Umbilical cord (tissue), 2 donors: ENCODE measurements around the gene CSMD2. TPM values are rescaled to one million over a fixed set of nuclear protein-coding genes. Genes with fewer than 3 reads are reported as not detected.
"Not testable (repeated sequence)": the region's sequence is repeated elsewhere in the genome, so short reads cannot be mapped to it uniquely, and the experiment has no call there.

Source experiments
- DNase-seq: peaks from one replicate; pipeline ENCODE4 v3.0.0-alpha.2; 2015; ENCODE audit warnings: low spot score
- total RNA-seq: library from RNA; depleted of rRNA; stranded (reverse); fragments of >200 nt; gene quantifications from one replicate; pipeline ENCODE4 v1.2.3, GENCODE V29; 2014; ENCODE audit warnings: low replicate concordance; ENCODE audit not compliant: insufficient read depth

The CSMD2 gene
- total RNA-seq, 1 donor from 2014 or later: 10.1 TPM

GRCh38 chr1:34113362-34113761 is 51.7 kb downstream of the CSMD2 start:
- no peak for DNase-seq

GRCh38 chr1:34108711-34109110 is 56.3 kb downstream of the CSMD2 start:
- no peak for DNase-seq

DNA sequence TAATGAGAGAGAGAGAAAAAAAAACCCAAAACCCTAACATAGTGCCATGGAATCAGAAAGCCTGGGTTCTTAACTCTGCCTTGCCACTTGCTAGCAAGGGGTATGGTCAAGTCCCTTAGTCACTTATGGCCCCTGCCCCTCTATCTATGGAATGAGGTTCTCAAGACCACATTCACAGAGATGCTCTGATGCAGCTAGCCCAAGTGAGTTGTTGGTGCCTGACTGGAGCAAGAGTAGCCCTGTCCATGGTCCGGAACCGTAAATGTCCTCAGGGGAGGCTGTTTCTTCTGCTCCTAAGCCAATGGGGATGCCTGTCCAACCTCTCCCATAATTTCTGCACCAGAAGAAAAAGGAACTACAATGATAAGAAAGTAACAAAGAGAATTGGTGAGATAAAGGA is 56.8 kb downstream of the CSMD2 start:
- DNase-seq: no peak

- DNase-seq: no peak
These were observed 63.9 kb downstream of the CSMD2 start for GRCh38 chr1:34101151-34101550.

- no peak for DNase-seq
These were observed 64.7 kb downstream of the CSMD2 start for GRCh38 chr1:34100332-34100731.

GRCh38 chr1:34092399-34092798 is 72.6 kb downstream of the CSMD2 start:
- not testable (repeated sequence) for DNase-seq

- no peak for DNase-seq
These were observed 75.3 kb downstream of the CSMD2 start for GRCh38 chr1:34089731-34090130.

GRCh38 chr1:34087986-34088385 is 77.0 kb downstream of the CSMD2 start:
- DNase-seq: no peak

DNA sequence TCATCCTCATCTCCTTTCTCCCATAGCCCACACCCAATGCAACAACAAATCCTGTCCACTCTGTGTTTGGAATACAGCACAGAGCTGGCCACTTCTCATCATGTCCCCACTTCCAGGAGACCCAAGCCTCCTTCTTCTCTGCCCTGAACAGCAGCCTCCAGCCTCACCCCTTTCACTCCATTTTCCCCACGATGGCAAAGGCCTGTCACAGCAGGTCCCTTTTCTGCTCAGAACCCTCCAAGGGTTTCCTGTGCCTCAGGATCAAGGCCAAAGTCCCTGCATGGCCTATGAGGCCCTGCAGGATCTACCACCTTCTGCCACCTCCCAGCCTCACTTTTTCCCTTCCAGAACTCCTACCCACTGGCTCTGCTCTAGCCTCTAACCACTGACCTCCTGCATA is 78.5 kb downstream of the CSMD2 start:
- DNase-seq: no peak

GRCh38 chr1:34083974-34084373 is 81.1 kb downstream of the CSMD2 start:
- DNase-seq: no peak

DNA sequence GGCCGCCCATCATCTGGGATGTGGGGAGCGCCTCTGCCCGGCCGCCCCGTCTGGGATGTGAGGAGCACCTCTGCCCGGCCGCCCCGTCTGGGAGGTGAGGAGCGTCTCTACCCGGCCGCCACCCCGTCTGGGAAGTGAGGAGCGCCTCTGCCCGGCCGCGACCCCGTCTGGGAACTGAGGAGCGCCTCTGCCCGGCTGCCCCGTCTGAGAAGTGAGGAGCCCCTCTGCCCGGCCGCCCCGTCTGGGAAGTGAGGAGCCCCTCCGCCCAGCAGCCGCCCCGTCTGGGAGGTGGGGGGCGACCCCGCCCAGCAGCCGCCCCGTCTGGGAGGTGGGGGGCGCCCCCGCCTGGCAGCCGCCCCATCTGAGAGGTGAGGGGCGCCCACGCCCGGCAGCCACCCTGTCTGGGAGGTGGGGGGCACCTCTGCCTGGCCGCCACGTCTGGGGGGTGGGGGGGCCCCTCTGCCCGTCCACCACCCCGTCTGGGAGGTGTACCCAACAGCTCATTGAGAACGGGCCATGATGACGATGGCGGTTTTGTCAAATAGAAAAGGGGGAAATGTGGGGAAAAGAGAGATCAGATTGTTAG is 82.9 kb downstream of the CSMD2 start:
- DNase-seq: not testable (repeated sequence)

DNA sequence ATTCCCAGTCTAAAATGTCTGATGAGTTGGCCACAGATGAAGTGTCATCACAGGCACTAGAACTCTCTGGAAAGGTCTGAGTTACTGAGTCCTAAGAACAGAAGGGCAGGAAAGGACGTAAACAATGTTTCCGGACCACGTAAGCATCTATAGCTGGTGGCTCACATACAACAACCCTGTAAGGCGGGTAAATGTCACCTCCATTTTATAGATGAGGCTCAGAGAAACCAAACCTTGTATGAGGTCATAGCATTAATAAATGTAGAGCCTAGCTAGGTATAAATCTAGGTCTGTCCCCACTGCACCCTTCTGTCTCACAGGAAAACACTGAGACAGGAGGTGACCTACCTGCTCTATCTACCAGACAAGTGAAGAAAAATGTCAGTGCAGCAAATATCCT is 86.6 kb downstream of the CSMD2 start:
- no peak for DNase-seq

GRCh38 chr1:34075576-34075975 is 89.5 kb downstream of the CSMD2 start:
- DNase-seq: no peak

GRCh38 chr1:34073028-34073695 is 91.9 kb downstream of the CSMD2 start:
- no peak for DNase-seq

DNA sequence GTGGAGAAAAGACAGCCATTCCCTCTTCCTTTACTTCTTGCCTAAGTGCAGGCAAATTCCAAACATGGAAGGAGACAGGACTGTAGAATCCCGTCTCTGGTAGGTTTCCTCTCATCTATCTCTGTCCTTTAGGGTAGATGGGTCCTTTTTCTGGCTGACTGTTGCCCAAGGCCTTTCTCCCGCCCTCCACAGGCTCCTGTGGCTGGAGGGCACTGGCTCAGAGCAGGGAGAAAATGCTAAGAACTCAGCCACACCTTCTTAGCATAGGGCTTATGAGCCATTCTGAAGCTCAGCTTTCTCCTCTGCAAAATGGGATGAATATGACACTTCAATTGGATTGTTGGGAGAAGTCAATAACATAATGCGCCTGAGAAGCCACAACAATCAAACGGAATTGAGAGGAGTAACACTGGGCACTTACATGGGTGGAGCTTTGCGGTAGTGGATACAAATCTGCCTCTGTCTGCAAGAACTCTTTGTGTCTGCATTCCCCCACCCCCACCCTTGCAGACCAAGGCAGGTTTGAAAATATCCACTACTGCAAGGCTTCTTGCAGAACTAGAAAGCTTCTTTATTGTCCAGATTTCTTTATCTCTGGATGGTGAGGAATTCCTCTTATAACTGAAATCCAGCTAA is 94.7 kb downstream of the CSMD2 start:
- DNase-seq: peak; percentile 80

DNA sequence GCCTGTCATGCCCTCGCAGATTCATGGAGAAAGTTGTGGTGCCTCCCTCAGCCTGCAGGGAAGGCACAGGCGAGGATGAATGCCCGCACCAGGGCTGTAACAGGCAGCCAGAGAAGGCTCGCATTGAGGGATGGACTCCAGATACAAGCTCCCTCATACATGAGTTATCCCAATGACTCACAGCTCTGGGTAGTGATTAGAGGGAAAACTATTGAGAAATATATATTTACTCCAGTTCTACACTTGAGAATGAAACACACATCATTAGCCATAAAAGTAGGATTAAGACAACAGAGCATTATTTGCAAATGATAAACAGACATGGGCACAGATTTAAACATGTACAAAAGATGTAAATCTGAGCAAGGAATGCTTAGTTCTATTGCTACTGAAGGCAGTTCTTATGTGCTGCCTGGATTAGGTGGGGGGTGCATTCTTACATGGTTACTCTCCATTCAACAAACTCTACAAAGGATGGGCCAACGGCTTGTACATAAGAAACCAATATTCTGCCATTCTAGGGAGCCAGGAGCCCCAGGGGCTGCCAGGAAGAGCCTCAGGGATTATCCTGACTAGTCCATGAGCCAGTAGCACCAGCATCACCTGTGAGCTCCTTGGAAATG is 97.9 kb downstream of the CSMD2 start:
- DNase-seq: peak; percentile 88

GRCh38 chr1:34066166-34066565 is 98.9 kb downstream of the CSMD2 start:
- DNase-seq: no peak

- DNase-seq: no peak
These were observed 99.5 kb downstream of the CSMD2 start for GRCh38 chr1:34065498-34065897.

GRCh38 chr1:34060901-34061415 is 104.1 kb downstream of the CSMD2 start:
- DNase-seq: peak; percentile 66

GRCh38 chr1:34060187-34060730 is 104.8 kb downstream of the CSMD2 start:
- peak; percentile 42 for DNase-seq

DNA sequence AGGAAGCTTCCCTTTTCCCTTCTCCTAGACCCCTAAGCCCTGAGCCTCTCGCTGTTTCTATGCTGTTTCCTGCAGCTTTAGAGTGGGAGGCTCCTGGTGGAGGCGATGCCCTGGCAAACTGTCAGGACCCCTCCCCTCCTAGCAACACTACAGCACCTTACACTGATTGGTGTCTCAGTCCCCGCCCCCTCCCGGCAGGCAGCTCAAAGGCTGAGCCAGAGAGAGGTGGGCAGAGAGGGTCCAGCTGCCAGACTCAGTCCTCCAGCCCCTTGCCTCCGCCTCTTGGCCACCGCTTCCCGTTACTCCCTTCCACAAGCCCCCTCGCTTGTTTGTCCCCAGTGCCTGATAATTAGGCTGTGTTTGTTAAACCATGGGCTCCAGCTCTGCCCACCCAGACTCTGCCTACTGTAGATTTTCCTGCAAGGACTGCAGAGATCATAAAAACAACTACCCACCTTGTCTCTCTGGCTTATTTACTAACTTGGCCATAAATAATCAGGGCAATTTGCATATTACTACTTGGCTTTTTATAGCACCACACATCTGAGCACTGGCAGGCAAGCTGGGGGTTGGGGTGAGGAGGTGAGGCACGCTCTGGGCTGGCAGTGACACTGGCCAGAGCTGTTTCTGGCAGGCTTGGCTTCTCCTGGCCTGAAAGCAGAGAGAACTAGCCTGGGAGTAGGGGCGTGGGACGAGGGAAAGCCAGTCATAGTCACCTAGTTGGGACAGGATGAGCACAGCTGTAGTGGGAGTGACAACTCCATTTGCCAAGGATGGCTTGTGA is 107.5 kb downstream of the CSMD2 start:
- DNase-seq: no peak
